OCI-LY1 (cell line): ENCODE measurements around the gene CDK2.
A peak's percentile ranks its signal among the peaks of the same experiment; 100 is the strongest.

Experiments
- H2AFZ ChIP-seq: fragments of 200-600 bp; sonication (generic), shearing (Covaris generic); 2 replicates; pipeline ENCODE4 v1.6.0; 2014; ENCODE audit warnings: antibody characterized with exemption, mild to moderate bottlenecking, low read length
- H3F3A ChIP-seq: fragments of 200-600 bp; sonication (generic), shearing (Covaris generic); 2 replicates; pipeline ENCODE4 v1.6.0; 2014; ENCODE audit warnings: mild to moderate bottlenecking, antibody characterized with exemption, low read length, moderate library complexity; ENCODE audit not compliant: insufficient read depth
- H3K27ac ChIP-seq: fragments of 200-600 bp; sonication (generic); 2 replicates; pipeline ENCODE4 v1.5.1; 2014; ENCODE audit warnings: low read length, mixed run types, mild to moderate bottlenecking, low read depth; ENCODE audit not compliant: poor library complexity, severe bottlenecking
- H3K27me3 ChIP-seq: fragments of 200-600 bp; sonication (generic); 2 replicates; pipeline ENCODE4 v1.6.0; 2014; ENCODE audit warnings: antibody characterized with exemption, mild to moderate bottlenecking, low read length, moderate library complexity; ENCODE audit not compliant: insufficient read depth
- H3K36me3 ChIP-seq: fragments of 200-600 bp; sonication (generic); 2 replicates; pipeline ENCODE4 v1.6.1; 2014; ENCODE audit warnings: mild to moderate bottlenecking, antibody characterized with exemption, low read length, moderate library complexity, mixed read lengths; ENCODE audit not compliant: insufficient read depth
- H3K4me1 ChIP-seq: fragments of 200-600 bp; sonication (generic); 2 replicates; pipeline ENCODE4 v1.5.1; 2014; ENCODE audit warnings: mild to moderate bottlenecking, low read length, moderate library complexity; ENCODE audit not compliant: insufficient read depth, severe bottlenecking
- H3K4me2 ChIP-seq: fragments of 200-600 bp; sonication (generic), shearing (Covaris generic); 2 replicates; pipeline ENCODE4 v1.6.1; 2014; ENCODE audit warnings: low read length
- H3K4me3 ChIP-seq: fragments of 200-600 bp; sonication (generic); 2 replicates; pipeline ENCODE4 v1.5.1; 2014; ENCODE audit warnings: low read length, low read depth, mild to moderate bottlenecking, mixed read lengths; ENCODE audit not compliant: poor library complexity, severe bottlenecking
- H3K79me2 ChIP-seq: fragments of 200-600 bp; shearing (Covaris generic); 2 replicates; pipeline ENCODE4 v1.6.1; 2016; ENCODE audit warnings: mixed run types, low read length, mixed read lengths; ENCODE audit not compliant: insufficient read depth
- H3K9ac ChIP-seq: fragments of 200-600 bp; sonication (generic), shearing (Covaris generic); 2 replicates; pipeline ENCODE4 v1.6.1; 2014; ENCODE audit warnings: mild to moderate bottlenecking, low read length, mixed read lengths
- H3K9me2 ChIP-seq: fragments of 200-600 bp; sonication (generic), shearing (Covaris generic); 2 replicates; pipeline ENCODE4 v1.6.1; 2014; ENCODE audit warnings: low read depth, mild to moderate bottlenecking, low read length, mixed read lengths
- H3K9me3 ChIP-seq: fragments of 200-600 bp; shearing (Covaris generic); 2 replicates; pipeline ENCODE4 v1.6.1; 2014; ENCODE audit warnings: low read length, mixed read lengths
- H4K20me1 ChIP-seq: fragments of 200-600 bp; sonication (generic), shearing (Covaris generic); 2 replicates; pipeline ENCODE4 v1.6.0; 2016; ENCODE audit warnings: mild to moderate bottlenecking, low read length; ENCODE audit not compliant: insufficient read depth
- CTCF ChIP-seq: fragments of 200-600 bp; sonication (generic), shearing (Covaris generic); IDR thresholded peaks from 2 replicates; pipeline ENCODE4 v1.5.1; 2017; ENCODE audit warnings: mild to moderate bottlenecking, antibody characterized with exemption, low read length, moderate library complexity, mixed read lengths
- EZH2 ChIP-seq: fragments of 200-600 bp; sonication (generic), shearing (Covaris generic); IDR thresholded peaks from 2 replicates; pipeline ENCODE4 v1.8.0; 2017; ENCODE audit warnings: borderline replicate concordance, mixed run types, mild to moderate bottlenecking, antibody characterized with exemption, low read length, moderate library complexity, mixed read lengths

Gene CDK2

GRCh38 chr12:55933169-55933798, 33.3 kb upstream of the CDK2 start:
- Histone ChIP-seq H4K20me1 (no peaks in the 10 kb centered on the region), H3K27ac (peak overlapping the region; percentile 100), H2AFZ (no peak overlapping the region), H3K79me2 (peaks cover 20% of the 10 kb centered on the region), H3K4me2 (peak overlapping the region; percentile 93), H3K4me1 (peaks cover 48% of the 10 kb centered on the region), H3K27me3 (no peaks in the 10 kb centered on the region), H3K9me3 (no peaks in the 10 kb centered on the region), H3K9me2 (no peaks in the 10 kb centered on the region), H3K9ac (peak overlapping the region; percentile 99), H3F3A (peaks cover 6% of the 10 kb centered on the region), H3K36me3 (peaks cover 50% of the 10 kb centered on the region), H3K4me3 (peak overlapping the region; percentile 95)
- TF ChIP-seq EZH2 (no peak), CTCF (no peak)

- Histone ChIP-seq H2AFZ (no peak overlapping the region), H3K4me3 (peak overlapping the region; percentile 95), H3K9me3 (no peaks in the 10 kb centered on the region), H3K79me2 (peaks cover 20% of the 10 kb centered on the region), H3K9me2 (no peaks in the 10 kb centered on the region), H3K27ac (peak overlapping the region; percentile 100), H3K4me2 (peak overlapping the region; percentile 93), H3K27me3 (no peaks in the 10 kb centered on the region), H3F3A (peaks cover 9% of the 10 kb centered on the region), H3K36me3 (peaks cover 58% of the 10 kb centered on the region), H3K4me1 (peaks cover 40% of the 10 kb centered on the region), H4K20me1 (no peaks in the 10 kb centered on the region), H3K9ac (peak overlapping the region; percentile 99; the same call in 1 of the 2 replicates)
- TF ChIP-seq CTCF (no peak), EZH2 (no peak)
Measured at GRCh38 chr12:55933799-55934742, 32.6 kb upstream of the CDK2 start.

- Histone ChIP-seq H3F3A (peaks cover 14% of the 10 kb centered on the region), H3K27ac (peak overlapping the region; percentile 49), H3K4me3 (no peak overlapping the region), H3K9ac (no peak overlapping the region; the same call in 1 of the 2 replicates), H3K36me3 (peaks cover 65% of the 10 kb centered on the region), H3K4me1 (peaks cover 37% of the 10 kb centered on the region), H3K9me3 (no peaks in the 10 kb centered on the region), H3K9me2 (no peaks in the 10 kb centered on the region), H4K20me1 (no peaks in the 10 kb centered on the region), H3K79me2 (peaks cover 20% of the 10 kb centered on the region), H2AFZ (no peak overlapping the region), H3K27me3 (no peaks in the 10 kb centered on the region), H3K4me2 (peak overlapping the region; percentile 93; the same call in 1 of the 2 replicates)
- no peak for TF ChIP-seq EZH2
- TF ChIP-seq CTCF = no peak
Measured at GRCh38 chr12:55934773-55935172, 31.9 kb upstream of the CDK2 start.
